ENCODE data around the gene RERE. TPM values are rescaled to one million over a fixed set of nuclear protein-coding genes. Genes with fewer than 3 reads are reported as not detected.
A peak's percentile ranks its signal among the peaks of the same experiment; 100 is the strongest.

RERE gene
- total and polyA plus RNA-seq, 4 donors, result 26.8 to 133 (median 82.7) TPM

GRCh38 chr1:8562881-8563865, 254.3 kb downstream of the RERE start:
- no peaks in the 10 kb centered on the region for H3K9me3 ChIP-seq (ENCODE audit: control insufficient read depth, low read length)
- H3K27ac ChIP-seq (ENCODE audit: low read depth in 1 of 2, low read length in 2 of 2), result no peak overlapping the region
- 34 to 38% methylated on average over 4 of the region's 4 CpGs for WGBS, 2 donors
- no peaks in the 10 kb centered on the region for H3K36me3 ChIP-seq (ENCODE audit: control insufficient read depth in 1 of 2, insufficient read depth in 2 of 2, low read length in 1 of 2)
- DNase-seq (no peak), ATAC-seq (ENCODE audit: low FRiP score) (no peak)
- H3K4me3 ChIP-seq (ENCODE audit: low read length in 2 of 2), result no peak overlapping the region
- H3K27me3 ChIP-seq (ENCODE audit: control insufficient read depth in 1 of 2, insufficient read depth in 2 of 2, low read length in 1 of 2), result no peaks in the 10 kb centered on the region
- no peaks in the 10 kb centered on the region for H3K4me1 ChIP-seq (ENCODE audit: control insufficient read depth in 1 of 2, insufficient read depth in 2 of 2, low read length in 2 of 2)
- intact Hi-C loops (cut with DNase I), result loop anchor here (2.0 to 10.0 kb wide), 4 partner anchors 109 to 588 kb away; no protein-coding TSS in a partner anchor

- no peaks in the 10 kb centered on the region for H3K36me3 ChIP-seq (ENCODE audit: control insufficient read depth in 1 of 2, insufficient read depth in 2 of 2, low read length in 1 of 2)
- DNase-seq (no peak), ATAC-seq (ENCODE audit: low FRiP score) (no peak)
- intact Hi-C loops (cut with DNase I), result loop anchor here (2.0 to 10.0 kb wide), 4 partner anchors 110 to 587 kb away; no protein-coding TSS in a partner anchor
- WGBS, 2 donors, result 94 to 95% methylated on average over 2 of the region's 2 CpGs
- no peaks in the 10 kb centered on the region for H3K9me3 ChIP-seq (ENCODE audit: control insufficient read depth, low read length)
- no peaks in the 10 kb centered on the region for H3K4me1 ChIP-seq (ENCODE audit: control insufficient read depth in 1 of 2, insufficient read depth in 2 of 2, low read length in 2 of 2)
- H3K27me3 ChIP-seq (ENCODE audit: control insufficient read depth in 1 of 2, insufficient read depth in 2 of 2, low read length in 1 of 2), result no peaks in the 10 kb centered on the region
- H3K27ac ChIP-seq (ENCODE audit: low read depth in 1 of 2, low read length in 2 of 2), result no peak overlapping the region
- no peak overlapping the region for H3K4me3 ChIP-seq (ENCODE audit: low read length in 2 of 2)
These were observed 255.2 kb downstream of the RERE start for GRCh38 chr1:8562222-8562621.

GRCh38 chr1:8560611-8561544, 256.6 kb downstream of the RERE start:
- DNase-seq (no peak), ATAC-seq (ENCODE audit: low FRiP score) (peak; percentile 79)
- 42 to 62% methylated on average over 2 of the region's 2 CpGs for WGBS, 2 donors
- Histone ChIP-seq H3K27ac (ENCODE audit: low read depth in 1 of 2, low read length in 2 of 2) (no peak overlapping the region), H3K27me3 (ENCODE audit: control insufficient read depth in 1 of 2, insufficient read depth in 2 of 2, low read length in 1 of 2) (no peaks in the 10 kb centered on the region), H3K9me3 (ENCODE audit: control insufficient read depth, low read length) (no peaks in the 10 kb centered on the region), H3K36me3 (ENCODE audit: control insufficient read depth in 1 of 2, insufficient read depth in 2 of 2, low read length in 1 of 2) (no peaks in the 10 kb centered on the region), H3K4me1 (ENCODE audit: control insufficient read depth in 1 of 2, insufficient read depth in 2 of 2, low read length in 2 of 2) (no peaks in the 10 kb centered on the region), H3K4me3 (ENCODE audit: low read length in 2 of 2) (no peak overlapping the region)
- intact Hi-C loops (cut with DNase I), result loop anchor here (1.0 to 10.0 kb wide), 4 partner anchors 110 to 586 kb away; no protein-coding TSS in a partner anchor

- WGBS, 2 donors, result 84 to 89% methylated on average over 4 of the region's 4 CpGs
- Histone ChIP-seq H3K27me3 (ENCODE audit: control insufficient read depth in 1 of 2, insufficient read depth in 2 of 2, low read length in 1 of 2) (no peaks in the 10 kb centered on the region), H3K27ac (ENCODE audit: low read depth in 1 of 2, low read length in 2 of 2) (no peak overlapping the region), H3K36me3 (ENCODE audit: control insufficient read depth in 1 of 2, insufficient read depth in 2 of 2, low read length in 1 of 2) (no peaks in the 10 kb centered on the region), H3K4me3 (ENCODE audit: low read length in 2 of 2) (no peak overlapping the region), H3K9me3 (ENCODE audit: control insufficient read depth, low read length) (no peaks in the 10 kb centered on the region), H3K4me1 (ENCODE audit: control insufficient read depth in 1 of 2, insufficient read depth in 2 of 2, low read length in 2 of 2) (peaks cover 0 to 2% of the 10 kb centered on the region in 2 donors)
- no peak for ATAC-seq (ENCODE audit: low FRiP score)
- DNase-seq, result no peak
- intact Hi-C loops (cut with DNase I), result loop anchor here (5.0 to 10.0 kb wide), 3 partner anchors 112 to 585 kb away; no protein-coding TSS in a partner anchor
These were observed 257.4 kb downstream of the RERE start for GRCh38 chr1:8560035-8560434.

- Histone ChIP-seq H3K27ac (ENCODE audit: low read depth in 1 of 2, low read length in 2 of 2) (no peak overlapping the region), H3K27me3 (ENCODE audit: control insufficient read depth in 1 of 2, insufficient read depth in 2 of 2, low read length in 1 of 2) (no peaks in the 10 kb centered on the region), H3K4me1 (ENCODE audit: control insufficient read depth in 1 of 2, insufficient read depth in 2 of 2, low read length in 2 of 2) (peaks cover 0 to 3% of the 10 kb centered on the region in 2 donors), H3K4me3 (ENCODE audit: low read length in 2 of 2) (no peak overlapping the region), H3K36me3 (ENCODE audit: control insufficient read depth in 1 of 2, insufficient read depth in 2 of 2, low read length in 1 of 2) (no peaks in the 10 kb centered on the region), H3K9me3 (ENCODE audit: control insufficient read depth, low read length) (no peaks in the 10 kb centered on the region)
- no peak for ATAC-seq (ENCODE audit: low FRiP score)
- DNase-seq, result no peak
- intact Hi-C loops (cut with DNase I), result loop anchor here in 1 of 2 donors (5.0 kb wide), 1 partner anchor 292 kb away; no protein-coding TSS in a partner anchor
These were observed 261.9 kb downstream of the RERE start for GRCh38 chr1:8555582-8555981.

GRCh38 chr1:8554956-8555534, 262.4 kb downstream of the RERE start:
- DNase-seq (no peak), ATAC-seq (ENCODE audit: low FRiP score) (no peak)
- intact Hi-C loops (cut with DNase I), result loop anchor here in 1 of 2 donors (5.0 kb wide), 1 partner anchor 292 kb away; no protein-coding TSS in a partner anchor
- Histone ChIP-seq H3K27me3 (ENCODE audit: control insufficient read depth in 1 of 2, insufficient read depth in 2 of 2, low read length in 1 of 2) (no peaks in the 10 kb centered on the region), H3K4me1 (ENCODE audit: control insufficient read depth in 1 of 2, insufficient read depth in 2 of 2, low read length in 2 of 2) (peaks cover 0 to 3% of the 10 kb centered on the region in 2 donors), H3K4me3 (ENCODE audit: low read length in 2 of 2) (no peak overlapping the region), H3K9me3 (ENCODE audit: control insufficient read depth, low read length) (no peaks in the 10 kb centered on the region), H3K27ac (ENCODE audit: low read depth in 1 of 2, low read length in 2 of 2) (no peak overlapping the region), H3K36me3 (ENCODE audit: control insufficient read depth in 1 of 2, insufficient read depth in 2 of 2, low read length in 1 of 2) (no peaks in the 10 kb centered on the region)
- 95% methylated on average over 2 of the region's 2 CpGs for WGBS, 2 donors

GRCh38 chr1:8552820-8553397, 264.5 kb downstream of the RERE start:
- Histone ChIP-seq H3K36me3 (ENCODE audit: control insufficient read depth in 1 of 2, insufficient read depth in 2 of 2, low read length in 1 of 2) (no peaks in the 10 kb centered on the region), H3K9me3 (ENCODE audit: control insufficient read depth, low read length) (no peaks in the 10 kb centered on the region), H3K27me3 (ENCODE audit: control insufficient read depth in 1 of 2, insufficient read depth in 2 of 2, low read length in 1 of 2) (no peaks in the 10 kb centered on the region), H3K4me1 (ENCODE audit: control insufficient read depth in 1 of 2, insufficient read depth in 2 of 2, low read length in 2 of 2) (peaks cover 0 to 3% of the 10 kb centered on the region in 2 donors), H3K4me3 (ENCODE audit: low read length in 2 of 2) (no peak overlapping the region), H3K27ac (ENCODE audit: low read depth in 1 of 2, low read length in 2 of 2) (no peak overlapping the region)
- no peak for DNase-seq
- 94 to 96% methylated on average over 21 of the region's 21 CpGs for WGBS, 2 donors
- intact Hi-C loops (cut with DNase I), result no loop called here
- no peak for ATAC-seq (ENCODE audit: low FRiP score)
